Gastroesophageal sphincter (tissue), 4 donors: Measurements from ENCODE around the gene P3H1. TPM values are rescaled to one million over a fixed set of nuclear protein-coding genes. Genes with fewer than 3 reads are reported as not detected.

Experiments used
- ATAC-seq: fragments of 150-250 bp; one replicate; pipeline ENCODE4 v1.9.1; 2016; ENCODE audit warnings: mild to moderate bottlenecking, moderate library complexity
- H3K27ac ChIP-seq, 4 donors: fragments of 200-600 bp; sonication (generic) in 3 of 4; 1 replicate in 3 of 4; 2 replicates in 1 of 4; pipeline ENCODE4 v1.5.1; 2016 to 2019
- H3K27me3 ChIP-seq: fragments of 200-600 bp; sonication (generic); one replicate; pipeline ENCODE4 v1.5.1; 2019
- H3K36me3 ChIP-seq, 2 donors: fragments of 200-600 bp; sonication (generic); one replicate each; pipeline ENCODE4 v1.5.1; 2019; ENCODE audit warnings: control low read depth in 1 of 2
- H3K4me1 ChIP-seq, 3 donors: fragments of 200-600 bp; sonication (generic); 1 replicate in 2 of 3; 2 replicates in 1 of 3; pipeline ENCODE4 v1.5.1; 2016 to 2019; ENCODE audit warnings: control low read depth in 2 of 3
- H3K4me3 ChIP-seq, 2 donors: fragments of 200-600 bp; sonication (generic); one replicate each; pipeline ENCODE4 v1.5.1; 2019; ENCODE audit warnings: mild to moderate bottlenecking in 1 of 2, moderate library complexity in 1 of 2
- H3K9me3 ChIP-seq, 3 donors: fragments of 200-600 bp; sonication (generic); one replicate each; pipeline ENCODE4 v1.5.1; 2017 to 2019; ENCODE audit warnings: control low read depth in 2 of 3
- EP300 ChIP-seq: sonication (generic); formaldehyde crosslinking; IDR thresholded peaks from one replicate; pipeline ENCODE4 v1.6.1; 2017; ENCODE audit warnings: antibody characterized with exemption, mild to moderate bottlenecking
- POLR2A ChIP-seq, 2 donors: fragments of 450-650 bp; IDR thresholded peaks; one replicate each; pipeline ENCODE4 v1.6.1; 2017; ENCODE audit warnings: antibody characterized with exemption in 2 of 2, mild to moderate bottlenecking in 2 of 2, moderate library complexity in 1 of 2
- POLR2AphosphoS5 ChIP-seq: sonication (generic); formaldehyde crosslinking; IDR thresholded peaks from one replicate; pipeline ENCODE4 v1.6.1; 2017; ENCODE audit warnings: antibody characterized with exemption
- WGBS, 2 donors: methylation state at CpG; one replicate each; pipeline ENCODE4 v1.1.5; 2018; ENCODE audit warnings: low coverage in 1 of 2; 5-methylcytosine and 5-hydroxymethylcytosine counted together
- total RNA-seq, 4 donors: library from RNA; depleted of rRNA; stranded (reverse); fragments of >200 nt; gene quantifications; one replicate each; pipeline ENCODE4 v1.1.0, GENCODE V29; 2016
- TF ChIP-seq, protein P1 (sequence below), 4 experiments: fragments of 200-600 bp in 2 of 4; fragments of 450-650 bp in 2 of 4; sonication (generic) in 1 of 4; IDR thresholded peaks; one replicate each; pipeline ENCODE4 v1.5.1; 2017 to 2019; ENCODE audit warnings: antibody characterized with exemption in 4 of 4, mild to moderate bottlenecking in 2 of 4, moderate library complexity in 2 of 4

P3H1 gene
- total RNA-seq, 4 donors from 2014 or later: 21.7 to 27.4 (median 23.0) TPM

DNA sequence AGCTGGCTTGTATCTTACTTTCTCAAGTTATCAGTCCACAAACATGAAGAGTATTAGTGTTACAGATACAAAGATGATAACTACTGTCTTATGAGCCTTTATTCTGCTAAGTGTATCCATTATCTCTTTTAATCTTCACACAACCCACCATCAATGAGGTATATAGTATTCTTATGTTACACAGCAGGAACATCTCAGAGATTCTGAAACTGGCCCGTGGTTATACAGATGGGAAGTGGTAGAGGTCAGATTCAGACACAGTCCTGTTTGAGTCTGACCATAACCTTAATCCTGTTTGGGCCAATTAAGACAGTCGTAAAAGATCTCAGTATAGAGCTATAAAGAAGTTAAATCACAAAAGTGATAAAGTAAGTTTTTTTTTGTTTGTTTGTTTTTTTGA lies 12.9 kb upstream of the P3H1 start:
- no peak for ATAC-seq
- Histone ChIP-seq H3K27ac (no peak overlapping the region), H3K27me3 (no peaks in the 10 kb centered on the region), H3K4me3 (no peak overlapping the region), H3K36me3 (peaks cover 2 to 82% of the 10 kb centered on the region in 2 donors), H3K4me1 (peaks cover 0 to 2% (median under 1%) of the 10 kb centered on the region in 3 donors), H3K9me3 (no peaks in the 10 kb centered on the region)
- WGBS, 2 donors: 91 to 100% methylated on average over 1 to 2 of the region's 2 CpGs
- TF ChIP-seq EP300: no peak
- no peak for TF ChIP-seq POLR2A (IDR thresholded peaks at IDR 0.05)
- TF ChIP-seq, protein P1, sequence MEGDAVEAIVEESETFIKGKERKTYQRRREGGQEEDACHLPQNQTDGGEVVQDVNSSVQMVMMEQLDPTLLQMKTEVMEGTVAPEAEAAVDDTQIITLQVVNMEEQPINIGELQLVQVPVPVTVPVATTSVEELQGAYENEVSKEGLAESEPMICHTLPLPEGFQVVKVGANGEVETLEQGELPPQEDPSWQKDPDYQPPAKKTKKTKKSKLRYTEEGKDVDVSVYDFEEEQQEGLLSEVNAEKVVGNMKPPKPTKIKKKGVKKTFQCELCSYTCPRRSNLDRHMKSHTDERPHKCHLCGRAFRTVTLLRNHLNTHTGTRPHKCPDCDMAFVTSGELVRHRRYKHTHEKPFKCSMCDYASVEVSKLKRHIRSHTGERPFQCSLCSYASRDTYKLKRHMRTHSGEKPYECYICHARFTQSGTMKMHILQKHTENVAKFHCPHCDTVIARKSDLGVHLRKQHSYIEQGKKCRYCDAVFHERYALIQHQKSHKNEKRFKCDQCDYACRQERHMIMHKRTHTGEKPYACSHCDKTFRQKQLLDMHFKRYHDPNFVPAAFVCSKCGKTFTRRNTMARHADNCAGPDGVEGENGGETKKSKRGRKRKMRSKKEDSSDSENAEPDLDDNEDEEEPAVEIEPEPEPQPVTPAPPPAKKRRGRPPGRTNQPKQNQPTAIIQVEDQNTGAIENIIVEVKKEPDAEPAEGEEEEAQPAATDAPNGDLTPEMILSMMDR (IDR thresholded peaks at IDR 0.05): no peak
- TF ChIP-seq POLR2AphosphoS5: no peak

DNA sequence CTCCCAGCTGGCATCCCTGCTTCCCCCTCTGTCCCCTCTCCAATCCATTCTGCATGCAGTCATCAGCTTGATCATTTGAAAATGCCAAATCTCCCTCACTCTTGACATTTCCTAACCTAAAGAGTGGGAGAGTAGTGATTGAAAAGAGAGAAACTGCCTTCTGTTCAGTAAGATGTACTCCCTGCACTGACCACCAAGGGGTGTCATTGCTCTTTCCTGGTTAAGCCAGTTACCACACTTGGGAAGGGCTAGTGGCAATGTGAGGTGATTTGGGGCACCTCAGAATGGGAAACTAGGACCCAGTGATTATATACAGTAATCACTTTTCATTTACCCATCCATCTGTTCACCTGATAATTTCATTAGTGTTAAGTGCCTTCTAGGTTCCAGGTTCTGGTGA lies 11.0 kb upstream of the P3H1 start:
- TF ChIP-seq, protein P1 (IDR thresholded peaks at IDR 0.05): peak in 3 of 4 experiments; percentile 62 to 63 (median 63)
- TF ChIP-seq EP300 (no peak), POLR2A (IDR thresholded peaks at IDR 0.05) (no peak), POLR2AphosphoS5 (no peak)
- no peaks in the 10 kb centered on the region for H3K4me1 ChIP-seq
- no peak overlapping the region for H3K27ac ChIP-seq
- no peaks in the 10 kb centered on the region for H3K9me3 ChIP-seq
- ATAC-seq: peak; percentile 73
- no peaks in the 10 kb centered on the region for H3K27me3 ChIP-seq
- H3K4me3 ChIP-seq: no peak overlapping the region
- peaks cover 2 to 97% of the 10 kb centered on the region in 2 donors for H3K36me3 ChIP-seq

DNA sequence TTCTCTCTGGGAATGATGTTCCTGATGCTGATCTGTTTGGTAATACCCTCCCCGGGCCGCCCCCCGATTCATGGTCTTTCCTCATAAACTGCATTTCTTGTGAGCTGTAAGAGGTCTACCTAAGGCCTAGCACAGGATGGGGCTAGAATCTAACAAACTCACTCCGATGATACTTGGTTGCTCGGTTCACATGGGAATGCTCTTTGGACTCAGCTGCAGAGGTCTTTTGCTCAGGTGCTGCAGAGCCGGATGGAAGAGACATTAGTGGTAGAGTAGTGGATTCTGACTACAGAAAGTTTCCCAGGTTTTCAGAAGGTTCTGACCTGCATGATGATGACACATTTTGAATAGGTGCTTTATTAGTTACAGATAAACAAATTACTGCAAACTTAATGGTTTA lies 9.7 kb upstream of the P3H1 start:
- no peaks in the 10 kb centered on the region for H3K9me3 ChIP-seq
- H3K4me1 ChIP-seq: peaks cover 0 to 9% (median 0%) of the 10 kb centered on the region in 3 donors
- H3K4me3 ChIP-seq: no peak overlapping the region
- H3K36me3 ChIP-seq: peaks cover 2 to 83% of the 10 kb centered on the region in 2 donors
- TF ChIP-seq, protein P1 (IDR thresholded peaks at IDR 0.05): no peak
- TF ChIP-seq POLR2A (IDR thresholded peaks at IDR 0.05): no peak
- 98 to 100% methylated on average over 1 to 5 of the region's 6 CpGs for WGBS, 2 donors
- ATAC-seq: no peak
- H3K27ac ChIP-seq: no peak overlapping the region
- H3K27me3 ChIP-seq: no peaks in the 10 kb centered on the region

DNA sequence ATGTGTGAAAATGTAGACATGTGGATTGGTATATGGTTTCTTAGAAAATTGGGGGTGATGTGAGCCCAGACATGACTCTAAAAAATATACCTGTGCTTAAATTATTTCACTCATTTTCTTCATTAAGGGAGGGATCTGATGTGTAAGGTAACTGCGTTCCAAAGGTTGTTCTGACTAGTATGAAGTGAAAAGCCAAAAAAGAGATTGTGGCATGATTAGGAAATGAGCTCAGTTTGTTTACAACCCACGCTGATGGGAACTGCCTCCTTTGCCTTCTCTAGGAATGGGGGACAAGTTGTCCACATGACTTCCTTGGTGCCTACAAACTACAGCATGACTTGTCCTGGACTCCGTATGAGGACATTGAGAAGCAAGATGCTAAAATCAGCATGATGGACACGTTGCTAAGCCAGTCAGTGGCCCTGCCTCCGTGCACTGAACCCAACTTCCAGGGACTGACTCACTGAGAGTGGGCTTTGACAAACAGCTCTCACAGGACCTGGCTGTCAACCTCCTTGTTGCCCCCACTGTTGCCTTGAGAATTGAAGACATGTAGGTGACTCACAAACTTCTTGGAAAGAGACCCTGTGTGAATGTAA lies 8.2 kb upstream of the P3H1 start:
- 73 to 78% methylated on average over 3 of the region's 5 CpGs for WGBS, 2 donors
- Histone ChIP-seq H3K36me3 (peaks cover 2 to 69% of the 10 kb centered on the region in 2 donors), H3K27ac (no peak overlapping the region), H3K9me3 (no peaks in the 10 kb centered on the region), H3K27me3 (no peaks in the 10 kb centered on the region), H3K4me3 (no peak overlapping the region), H3K4me1 (peaks cover 0 to 18% (median 0%) of the 10 kb centered on the region in 3 donors)
- no peak for ATAC-seq
- TF ChIP-seq POLR2AphosphoS5: no peak
- TF ChIP-seq, protein P1 (IDR thresholded peaks at IDR 0.05): no peak
- no peak for TF ChIP-seq EP300

DNA sequence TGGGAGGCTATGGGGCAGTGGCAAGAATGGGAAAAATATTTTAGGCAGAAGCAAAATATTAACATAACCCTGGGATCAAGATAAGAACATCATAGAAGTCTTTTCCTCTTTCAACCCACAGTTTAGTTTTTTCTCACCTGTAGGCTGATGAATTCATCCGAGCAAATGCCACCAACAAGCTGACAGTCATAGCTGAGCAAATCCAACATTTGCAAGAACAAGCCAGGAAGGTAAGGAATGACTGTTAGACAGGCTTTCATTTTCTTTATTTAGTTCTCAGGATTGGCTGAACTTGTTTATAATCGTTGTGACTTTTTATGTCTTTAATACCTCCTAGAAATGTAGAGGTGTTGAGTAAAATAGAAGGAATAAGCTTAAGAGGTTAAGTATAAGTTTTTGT lies 6.6 kb upstream of the P3H1 start:
- Histone ChIP-seq H3K36me3 (peaks cover 2 to 58% of the 10 kb centered on the region in 2 donors), H3K4me1 (peaks cover 0 to 34% (median 0%) of the 10 kb centered on the region in 3 donors), H3K4me3 (no peak overlapping the region), H3K27ac (no peak overlapping the region), H3K27me3 (no peaks in the 10 kb centered on the region), H3K9me3 (no peaks in the 10 kb centered on the region)
- no peak for ATAC-seq
- 42 to 50% methylated on average over 2 of the region's 2 CpGs for WGBS, 2 donors
- TF ChIP-seq POLR2A (IDR thresholded peaks at IDR 0.05) (no peak), POLR2AphosphoS5 (no peak), EP300 (no peak)
- TF ChIP-seq, protein P1 (IDR thresholded peaks at IDR 0.05): no peak
